ENCODE measurements around the gene EFHC1. TPM values are rescaled to one million over a fixed set of nuclear protein-coding genes. Genes with fewer than 3 reads are reported as not detected.
A peak's percentile ranks its signal among the peaks of the same experiment; 100 is the strongest.

Gene EFHC1
- total RNA-seq, 1 donor from 2014 or later, result 4.0 TPM

- peak; percentile 78 to 82 for DNase-seq (ENCODE audit: low read depth in 2 of 2)
Measured at GRCh38 chr6:52537001-52537753, 117.0 kb downstream of the EFHC1 start.

- no peak for DNase-seq (ENCODE audit: low read depth in 2 of 2)
Measured at GRCh38 chr6:52538252-52538900, 118.2 kb downstream of the EFHC1 start.

GRCh38 chr6:52538901-52539354, 118.8 kb downstream of the EFHC1 start:
- DNase-seq (ENCODE audit: low read depth in 2 of 2), result no peak

GRCh38 chr6:52539607-52540006, 119.5 kb downstream of the EFHC1 start:
- DNase-seq (ENCODE audit: low read depth in 2 of 2), result peak; percentile 53 to 56

GRCh38 chr6:52540286-52540902, 120.3 kb downstream of the EFHC1 start:
- no peak for DNase-seq (ENCODE audit: low read depth in 2 of 2)

GRCh38 chr6:52541135-52541534, 121.0 kb downstream of the EFHC1 start:
- no peak for DNase-seq (ENCODE audit: low read depth in 2 of 2)

GRCh38 chr6:52543262-52543661, 123.1 kb downstream of the EFHC1 start:
- DNase-seq (ENCODE audit: low read depth in 2 of 2), result peak in 1 of 2 donors; percentile 54

- DNase-seq (ENCODE audit: low read depth in 2 of 2), result peak; percentile 39 to 69
Measured at GRCh38 chr6:52543729-52544601, 123.8 kb downstream of the EFHC1 start.

- DNase-seq (ENCODE audit: low read depth in 2 of 2), result no peak
Measured at GRCh38 chr6:52544602-52545405, 124.7 kb downstream of the EFHC1 start.

- DNase-seq (ENCODE audit: low read depth in 2 of 2), result no peak
Measured at GRCh38 chr6:52545406-52546119, 125.4 kb downstream of the EFHC1 start.

GRCh38 chr6:52546192-52546591, 126.0 kb downstream of the EFHC1 start:
- DNase-seq (ENCODE audit: low read depth in 2 of 2), result no peak

- no peak for DNase-seq (ENCODE audit: low read depth in 2 of 2)
Measured at GRCh38 chr6:52546678-52547077, 126.5 kb downstream of the EFHC1 start.

GRCh38 chr6:52547647-52548352, 127.7 kb downstream of the EFHC1 start:
- DNase-seq (ENCODE audit: low read depth in 2 of 2), result peak; percentile 41 to 51

GRCh38 chr6:52548353-52548713, 128.2 kb downstream of the EFHC1 start:
- DNase-seq (ENCODE audit: low read depth in 2 of 2), result no peak

GRCh38 chr6:52548999-52549398, 128.9 kb downstream of the EFHC1 start:
- no peak for DNase-seq (ENCODE audit: low read depth in 2 of 2)

GRCh38 chr6:52549428-52549827, 129.3 kb downstream of the EFHC1 start:
- DNase-seq (ENCODE audit: low read depth in 2 of 2), result no peak

GRCh38 chr6:52550014-52550575, 130.0 kb downstream of the EFHC1 start:
- peak in 1 of 2 donors; percentile 62 for DNase-seq (ENCODE audit: low read depth in 2 of 2)

- no peak for DNase-seq (ENCODE audit: low read depth in 2 of 2)
Measured at GRCh38 chr6:52550870-52551269, 130.7 kb downstream of the EFHC1 start.

Data from lung microvascular endothelial cell (primary cell).